DND-41 (cell line): ENCODE results near the gene TNS1.

Experiments
- EZH2 ChIP-seq: IDR thresholded peaks from 3 replicates; pipeline ENCODE4 v1.6.1; 2012; ENCODE audit warnings: borderline replicate concordance, low read depth, mild to moderate bottlenecking, moderate library complexity, low read length, inconsistent platforms; ENCODE audit not compliant: severe bottlenecking
- TF ChIP-seq, protein P1 (sequence below): IDR thresholded peaks from 2 replicates; pipeline ENCODE4 v1.5.1; 2012; ENCODE audit warnings: borderline replicate concordance, low read length, moderate library complexity, mild to moderate bottlenecking; ENCODE audit not compliant: poor library complexity, severe bottlenecking; ENCODE audit errors: extremely low read depth

DNA sequence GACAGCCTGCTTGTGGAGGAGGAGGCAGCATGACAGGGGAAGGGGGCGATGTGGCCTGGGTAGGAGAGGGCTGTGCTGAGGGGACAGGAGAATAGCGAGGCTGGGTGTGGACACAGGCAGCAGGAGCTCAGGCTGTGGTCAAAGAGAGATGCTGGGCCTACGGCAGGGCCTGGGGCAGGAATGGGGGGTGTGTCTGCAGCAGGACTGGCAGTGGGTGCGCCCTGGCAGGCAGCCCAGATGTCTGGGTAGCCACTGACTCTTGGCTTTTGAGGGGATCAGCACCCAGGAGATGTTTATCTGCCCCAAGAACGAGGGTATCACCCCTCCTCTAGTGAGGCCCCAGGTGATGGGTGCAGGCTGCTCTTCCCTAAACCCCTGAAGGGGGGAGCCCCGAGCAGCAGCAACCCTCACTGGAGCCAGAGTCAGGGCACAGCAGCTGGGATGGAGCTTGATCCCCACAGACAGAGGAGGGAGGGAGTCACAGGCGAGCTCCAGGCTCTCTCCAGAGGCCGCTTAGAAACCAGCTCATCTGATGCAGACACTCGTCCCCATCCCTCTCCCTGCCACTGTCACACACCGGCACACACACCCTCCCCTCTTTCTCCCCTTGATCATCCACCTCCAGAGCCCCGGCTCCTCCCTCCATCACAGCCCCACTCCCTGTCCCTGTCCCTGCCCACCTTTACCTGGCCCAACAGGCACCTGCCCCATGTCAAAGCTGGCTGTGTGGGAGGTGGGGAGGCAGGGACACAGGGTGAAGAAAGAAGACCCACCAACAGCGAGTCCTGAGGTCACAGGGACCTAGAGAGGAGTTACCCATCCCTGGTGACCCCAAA, 29.8 kb upstream of the TNS1 start:
- TF ChIP-seq, protein P1, sequence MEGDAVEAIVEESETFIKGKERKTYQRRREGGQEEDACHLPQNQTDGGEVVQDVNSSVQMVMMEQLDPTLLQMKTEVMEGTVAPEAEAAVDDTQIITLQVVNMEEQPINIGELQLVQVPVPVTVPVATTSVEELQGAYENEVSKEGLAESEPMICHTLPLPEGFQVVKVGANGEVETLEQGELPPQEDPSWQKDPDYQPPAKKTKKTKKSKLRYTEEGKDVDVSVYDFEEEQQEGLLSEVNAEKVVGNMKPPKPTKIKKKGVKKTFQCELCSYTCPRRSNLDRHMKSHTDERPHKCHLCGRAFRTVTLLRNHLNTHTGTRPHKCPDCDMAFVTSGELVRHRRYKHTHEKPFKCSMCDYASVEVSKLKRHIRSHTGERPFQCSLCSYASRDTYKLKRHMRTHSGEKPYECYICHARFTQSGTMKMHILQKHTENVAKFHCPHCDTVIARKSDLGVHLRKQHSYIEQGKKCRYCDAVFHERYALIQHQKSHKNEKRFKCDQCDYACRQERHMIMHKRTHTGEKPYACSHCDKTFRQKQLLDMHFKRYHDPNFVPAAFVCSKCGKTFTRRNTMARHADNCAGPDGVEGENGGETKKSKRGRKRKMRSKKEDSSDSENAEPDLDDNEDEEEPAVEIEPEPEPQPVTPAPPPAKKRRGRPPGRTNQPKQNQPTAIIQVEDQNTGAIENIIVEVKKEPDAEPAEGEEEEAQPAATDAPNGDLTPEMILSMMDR = no peak
- no peak for TF ChIP-seq EZH2
